GM18520 (cell line): ENCODE measurements around the gene WDR90.
A peak's percentile ranks its signal among the peaks of the same experiment; 100 is the strongest.

Source experiments
- ATAC-seq: cut with Tn5 transposase; IDR thresholded peaks from one replicate; pipeline ENCODE4 v1.9.1; 2021; ENCODE audit not compliant: unreplicated experiment

Gene WDR90

DNA sequence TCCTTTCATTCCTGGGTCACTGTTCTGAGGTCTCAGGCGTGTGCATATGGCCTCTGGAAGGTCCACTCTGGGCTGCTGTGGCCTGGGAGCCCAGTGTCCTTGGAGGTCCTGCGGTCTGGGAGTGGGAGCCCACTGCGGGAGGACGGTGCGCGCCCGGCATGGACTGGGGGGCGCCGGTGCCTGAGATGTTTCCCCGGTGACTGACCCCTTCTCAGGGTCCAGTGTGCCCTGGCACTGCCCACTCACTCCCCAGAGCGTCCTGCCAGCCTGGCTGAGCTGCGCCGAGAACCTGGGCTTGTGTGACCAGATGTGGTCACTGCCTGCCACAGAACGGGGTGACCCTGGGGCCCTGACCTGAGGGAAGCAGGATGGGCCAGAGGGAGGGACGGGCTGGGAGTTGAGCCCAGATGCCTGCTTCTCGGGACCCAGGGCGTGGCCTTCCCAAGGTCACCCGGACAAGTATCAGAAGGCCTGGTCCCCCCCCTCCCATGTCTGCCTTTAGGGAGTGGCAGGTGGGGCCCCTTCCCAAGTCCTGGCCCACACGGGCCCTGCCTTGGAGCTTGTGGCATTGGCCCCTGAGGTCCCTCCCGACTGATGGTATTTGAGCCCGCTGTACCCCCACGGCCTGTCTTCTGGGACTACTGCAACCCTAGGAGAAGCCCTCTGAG, 25.2 kb downstream of the WDR90 start:
- ATAC-seq = no peak

DNA sequence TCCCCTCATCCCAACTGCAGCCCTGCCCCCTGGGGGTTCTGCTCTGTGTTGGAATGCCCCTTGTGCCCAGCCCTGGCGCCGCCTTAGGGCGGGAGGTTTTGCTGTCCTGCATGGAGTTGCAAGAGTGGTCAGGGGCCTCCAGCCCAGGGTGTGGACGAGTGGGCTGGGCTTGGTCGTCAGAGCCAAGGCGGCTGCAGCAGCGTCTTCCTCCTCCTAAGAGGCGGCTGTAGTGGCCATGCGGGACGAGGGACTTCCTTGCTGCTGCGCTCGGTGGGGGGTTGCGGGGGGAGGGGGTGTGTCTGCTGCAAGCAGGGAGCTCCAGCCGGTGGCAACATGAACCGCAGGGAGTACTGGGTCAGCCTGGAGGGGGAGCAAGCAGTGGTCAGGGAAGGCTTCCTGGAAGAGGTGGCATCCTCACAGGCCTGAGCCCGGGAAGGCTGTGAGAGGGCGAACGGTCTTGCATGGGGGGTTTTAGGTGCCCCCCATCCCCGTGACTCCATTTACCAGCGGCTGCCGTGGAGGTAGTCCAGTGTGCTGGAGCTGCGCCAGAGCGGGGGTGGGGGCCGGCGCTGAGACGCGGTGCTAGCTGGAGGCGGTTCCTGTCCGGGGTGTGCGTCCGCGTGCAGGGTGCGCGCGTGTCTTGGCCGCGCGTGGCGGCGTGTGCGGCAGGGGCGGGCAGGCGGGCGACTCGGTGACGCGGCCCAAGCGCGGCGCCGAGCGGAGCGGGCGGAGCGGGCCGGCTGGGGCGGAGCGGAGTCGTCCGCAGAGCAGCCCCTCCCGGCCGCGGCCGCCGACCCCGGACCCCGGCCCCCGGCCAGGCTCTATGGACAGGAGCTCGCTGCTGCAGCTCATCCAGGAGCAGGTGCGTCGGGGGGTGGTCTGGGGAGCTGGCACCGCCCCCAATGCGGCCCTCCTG, 26.1 kb downstream of the WDR90 start, which contains the start of gene RHBDL1:
RHBDL1 (plus strand) TSS at position 704 of the 916 bp plus-strand sequence; CDS start at position 824, 120 bp downstream.
- ATAC-seq = no peak

DNA sequence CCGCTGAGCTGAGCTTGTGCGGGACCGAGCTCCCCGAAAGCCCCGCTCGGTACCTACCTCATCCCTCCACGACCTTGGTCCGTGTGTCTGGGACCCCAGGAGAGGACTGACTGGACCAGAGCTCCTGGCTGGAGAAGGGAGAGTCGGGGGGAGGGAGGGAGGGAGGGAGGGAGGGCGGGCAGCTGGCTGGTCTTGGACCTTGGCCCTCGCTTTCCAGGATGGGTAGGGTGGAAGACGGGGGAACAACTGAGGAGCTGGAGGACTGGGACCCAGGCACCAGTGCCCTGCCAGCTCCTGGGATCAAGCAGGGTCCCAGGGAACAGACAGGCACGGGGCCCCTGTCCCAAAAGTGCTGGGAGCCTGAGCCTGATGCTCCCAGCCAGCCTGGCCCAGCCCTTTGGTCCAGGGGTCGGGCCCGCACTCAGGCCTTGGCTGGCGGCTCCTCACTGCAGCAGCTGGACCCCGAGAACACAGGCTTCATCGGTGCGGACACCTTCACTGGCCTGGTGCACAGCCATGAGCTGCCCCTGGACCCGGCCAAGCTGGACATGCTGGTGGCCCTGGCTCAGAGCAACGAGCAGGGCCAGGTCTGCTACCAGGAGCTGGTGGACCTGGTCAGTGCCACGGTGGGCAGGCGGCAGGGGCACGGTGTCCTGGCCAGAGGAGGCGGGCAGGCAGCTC, 26.9 kb downstream of the WDR90 start:
- no peak for ATAC-seq

GRCh38 chr16:676565-676902, 27.4 kb downstream of the WDR90 start:
- no peak for ATAC-seq

- ATAC-seq = no peak
Measured at GRCh38 chr16:676913-677312, 27.7 kb downstream of the WDR90 start.

- ATAC-seq = no peak
Measured at GRCh38 chr16:677316-678190, 28.4 kb downstream of the WDR90 start.

GRCh38 chr16:678209-678857, 29.2 kb downstream of the WDR90 start:
- no peak for ATAC-seq

- ATAC-seq = no peak
Measured at GRCh38 chr16:678858-679813, 30.0 kb downstream of the WDR90 start.

DNA sequence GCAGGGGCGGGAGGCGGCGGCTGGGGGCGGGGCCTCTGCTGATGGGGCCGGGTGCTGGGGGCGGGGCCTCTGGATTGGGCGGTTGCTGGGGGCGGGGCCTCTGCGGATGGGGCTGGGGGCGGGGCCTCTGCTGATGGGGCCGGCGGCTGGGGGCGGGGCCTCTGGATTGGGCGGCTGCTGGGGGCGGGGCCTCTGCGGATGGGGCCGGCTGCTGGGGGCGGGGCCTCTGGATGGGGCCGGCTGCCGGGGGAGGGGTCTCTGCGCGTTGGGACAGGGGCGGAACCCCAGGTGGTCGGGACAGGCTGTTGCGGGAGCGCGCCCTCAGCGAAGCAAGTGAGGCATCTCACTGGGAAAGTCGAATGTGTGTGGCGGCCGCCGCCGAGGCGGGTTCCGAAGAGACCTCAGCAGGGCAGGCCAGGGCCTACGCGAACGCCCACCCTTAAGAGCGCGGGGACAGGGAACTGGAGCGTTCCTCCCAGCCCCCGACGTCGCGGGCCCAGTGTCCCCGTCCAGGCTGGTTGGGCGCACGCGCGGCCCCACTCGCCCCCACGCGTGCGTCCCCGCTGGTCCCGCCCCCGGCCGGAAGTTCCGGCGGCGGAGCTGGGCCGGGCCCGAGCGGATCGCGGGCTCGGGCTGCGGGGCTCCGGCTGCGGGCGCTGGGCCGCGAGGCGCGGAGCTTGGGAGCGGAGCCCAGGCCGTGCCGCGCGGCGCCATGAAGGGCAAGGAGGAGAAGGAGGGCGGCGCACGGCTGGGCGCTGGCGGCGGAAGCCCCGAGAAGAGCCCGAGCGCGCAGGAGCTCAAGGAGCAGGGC, 30.9 kb downstream of the WDR90 start, which contains the start of gene STUB1:
STUB1 (plus strand) TSS at position 597 of the 811 bp plus-strand sequence; CDS start at position 713, 116 bp downstream.
- no peak for ATAC-seq

- ATAC-seq = no peak
Measured at GRCh38 chr16:680625-680945, 31.4 kb downstream of the WDR90 start.

DNA sequence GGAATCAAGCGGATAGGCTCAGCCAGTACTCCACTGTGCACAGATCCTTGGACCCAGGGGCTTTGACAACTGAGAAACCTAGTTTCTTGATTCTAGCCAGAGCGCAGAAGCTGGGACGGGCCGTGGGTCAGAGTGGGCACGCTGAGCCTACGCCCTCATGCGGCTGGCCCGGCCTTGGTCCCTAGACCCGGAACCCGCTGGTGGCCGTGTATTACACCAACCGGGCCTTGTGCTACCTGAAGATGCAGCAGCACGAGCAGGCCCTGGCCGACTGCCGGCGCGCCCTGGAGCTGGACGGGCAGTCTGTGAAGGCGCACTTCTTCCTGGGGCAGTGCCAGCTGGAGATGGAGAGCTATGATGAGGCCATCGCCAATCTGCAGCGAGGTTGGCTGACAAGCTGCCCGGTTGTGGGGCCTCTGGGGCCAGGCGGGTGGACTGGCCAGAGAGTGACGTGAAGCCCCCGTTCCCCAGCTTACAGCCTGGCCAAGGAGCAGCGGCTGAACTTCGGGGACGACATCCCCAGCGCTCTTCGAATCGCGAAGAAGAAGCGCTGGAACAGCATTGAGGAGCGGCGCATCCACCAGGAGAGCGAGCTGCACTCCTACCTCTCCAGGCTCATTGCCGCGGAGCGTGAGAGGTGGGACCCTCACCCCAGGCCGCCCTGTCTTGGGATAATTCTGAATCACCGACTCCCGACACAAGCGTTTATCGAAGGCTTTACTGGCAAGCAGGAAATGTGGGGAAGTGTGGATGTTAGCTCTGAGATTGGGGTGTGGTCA, 32.0 kb downstream of the WDR90 start:
- ATAC-seq = no peak

DNA sequence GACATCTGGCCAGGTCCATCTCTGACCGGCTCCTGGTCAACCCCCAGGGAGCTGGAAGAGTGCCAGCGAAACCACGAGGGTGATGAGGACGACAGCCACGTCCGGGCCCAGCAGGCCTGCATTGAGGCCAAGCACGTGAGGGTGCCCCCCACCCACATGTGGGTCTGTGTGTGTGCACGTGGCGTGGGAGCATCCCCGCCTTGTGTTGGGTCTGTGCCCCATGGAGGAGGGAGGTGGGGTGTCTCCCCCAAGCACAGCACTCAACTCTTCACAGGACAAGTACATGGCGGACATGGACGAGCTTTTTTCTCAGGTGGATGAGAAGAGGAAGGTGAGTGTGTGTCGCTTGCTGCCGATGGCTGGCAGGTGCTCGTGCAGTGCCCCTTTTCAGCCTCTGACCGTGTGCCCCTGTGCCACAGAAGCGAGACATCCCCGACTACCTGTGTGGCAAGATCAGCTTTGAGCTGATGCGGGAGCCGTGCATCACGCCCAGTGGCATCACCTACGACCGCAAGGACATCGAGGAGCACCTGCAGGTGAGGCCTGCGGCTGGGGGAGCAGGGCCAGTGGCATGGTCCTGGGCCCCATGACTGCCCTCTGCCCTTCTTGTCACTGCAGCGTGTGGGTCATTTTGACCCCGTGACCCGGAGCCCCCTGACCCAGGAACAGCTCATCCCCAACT, 32.7 kb downstream of the WDR90 start:
- no peak for ATAC-seq

GRCh38 chr16:682493-683395, 33.6 kb downstream of the WDR90 start:
- no peak for ATAC-seq

- ATAC-seq = no peak
Measured at GRCh38 chr16:683396-684070, 34.4 kb downstream of the WDR90 start.

GRCh38 chr16:684071-684794, 35.1 kb downstream of the WDR90 start, which contains the start of gene JMJD8:
JMJD8 (minus strand) TSS chr16:684334; CDS start chr16:684319, 15 bp downstream.
- ATAC-seq = peak; percentile 70
